H1 (cell line): Measurements from ENCODE around the gene IQCH. TPM values are rescaled to one million over a fixed set of nuclear protein-coding genes. Genes with fewer than 3 reads are reported as not detected.

ENCODE experiments used
- CTCF ChIA-PET: fragments of 300-600 bp; sonication (Branson Sonifier 250); formaldehyde crosslinking; loops from one replicate; lab custom pipeline; 2021; ENCODE audit not compliant: partially characterized antibody; lab: Charles Lee
- POLR2A ChIA-PET: fragments of 300-600 bp; sonication (Branson Sonifier 250); formaldehyde crosslinking; loops from one replicate; lab custom pipeline; 2021; ENCODE audit warnings: inconsistent platforms; ENCODE audit not compliant: partially characterized antibody; lab: Charles Lee
- DNase-seq, 2 experiments: peaks; one replicate each; pipeline versions ENCODE4 v3.0.0 to v3.0.0-alpha.2; 2010 to 2022; ENCODE audit warnings: low spot score in 2 of 2, low read depth in 1 of 2, mixed read lengths in 1 of 2
- FAIRE-seq: peaks from 2 replicates; lab custom pipeline; 2011; peaks lifted over from hg19 to GRCh38; lab: Jason Lieb, UNC
- H2AFZ ChIP-seq: 2 replicates; pipeline ENCODE4 v1.8.1; 2012; ENCODE audit warnings: low read length, inconsistent platforms
- H2AK5ac ChIP-seq: 2 replicates; pipeline ENCODE4 v1.6.1; 2013; ENCODE audit warnings: low read depth, low read length
- H2BK120ac ChIP-seq: replicated peaks from 2 replicates; pipeline ENCODE3; 2013; ENCODE audit warnings: low read depth, low read length, inconsistent platforms
- H2BK12ac ChIP-seq: 2 replicates; pipeline ENCODE4 v1.6.1; 2013; ENCODE audit warnings: low read depth, low read length
- H2BK15ac ChIP-seq: 2 replicates; pipeline ENCODE4 v1.6.1; 2013; ENCODE audit warnings: low read length
- H2BK20ac ChIP-seq: 2 replicates; pipeline ENCODE4 v1.6.1; 2013; ENCODE audit warnings: low read length
- H2BK5ac ChIP-seq: 2 replicates; pipeline ENCODE4 v1.6.1; 2013; ENCODE audit warnings: low read depth, low read length
- H3K14ac ChIP-seq: 2 replicates; pipeline ENCODE4 v1.6.1; 2013; ENCODE audit warnings: inconsistent platforms; ENCODE audit not compliant: insufficient read length
- H3K18ac ChIP-seq: 2 replicates; pipeline ENCODE4 v1.6.1; 2013; ENCODE audit warnings: low read length; ENCODE audit errors: extremely low read depth
- H3K23ac ChIP-seq: 2 replicates; pipeline ENCODE4 v1.6.1; 2013; ENCODE audit warnings: inconsistent platforms; ENCODE audit not compliant: insufficient read length
- H3K23me2 ChIP-seq: 2 replicates; pipeline ENCODE4 v1.6.1; 2013; ENCODE audit warnings: low read depth, low read length
- H3K27ac ChIP-seq: 2 replicates; pipeline ENCODE4 v1.6.1; 2011; ENCODE audit warnings: low read depth, low read length, inconsistent platforms
- H3K27me3 ChIP-seq, 4 experiments: replicated peaks in 1 of 4; 1 replicate in 1 of 4; 2 replicates in 3 of 4; pipeline versions ENCODE4 v1.6.1 to v1.8.1; 2011 to 2013; ENCODE audit warnings: low read length in 3 of 4, mild to moderate bottlenecking in 3 of 4, inconsistent platforms in 2 of 4, mixed read lengths in 2 of 4, moderate library complexity in 1 of 4; ENCODE audit not compliant: control insufficient read depth in 3 of 4, insufficient read depth in 3 of 4; ENCODE audit errors: extremely low read depth in 1 of 4
- H3K36me3 ChIP-seq, 4 experiments: 2 replicates each; pipeline versions ENCODE4 v1.6.1 to v1.8.1; 2011 to 2013; ENCODE audit warnings: mild to moderate bottlenecking in 4 of 4, low read length in 3 of 4, moderate library complexity in 2 of 4, control low read depth in 1 of 4, inconsistent platforms in 1 of 4; ENCODE audit not compliant: insufficient read depth in 4 of 4, control insufficient read depth in 2 of 4
- H3K4ac ChIP-seq: replicated peaks from 2 replicates; pipeline ENCODE3; 2013; ENCODE audit warnings: low read length, low read depth, mixed read lengths, inconsistent platforms; ENCODE audit not compliant: insufficient read length
- H3K4me1 ChIP-seq, 4 experiments: replicated peaks in 1 of 4; 1 replicate in 1 of 4; 2 replicates in 3 of 4; pipeline versions ENCODE4 v1.6.1 to v1.8.1; 2011 to 2013; ENCODE audit warnings: low read length in 3 of 4, inconsistent platforms in 2 of 4, mixed read lengths in 1 of 4; ENCODE audit not compliant: insufficient read depth in 4 of 4, control insufficient read depth in 3 of 4
- H3K4me2 ChIP-seq, 2 experiments: 2 replicates each; pipeline versions ENCODE4 v1.6.1 to v1.8.1; 2011 to 2013; ENCODE audit warnings: low read depth in 2 of 2, low read length in 2 of 2, control low read depth in 1 of 2, inconsistent platforms in 1 of 2, mild to moderate bottlenecking in 1 of 2; ENCODE audit not compliant: insufficient read depth in 1 of 2
- H3K4me3 ChIP-seq, 4 experiments: fragments of 200-600, 300-600 bp in 1 of 4; sonication (generic), shearing (Covaris generic), sonication (Bioruptor Twin) in 1 of 4; 2 replicates each; pipeline versions ENCODE4 v1.5.1 to v1.8.1; 2011 to 2016; ENCODE audit warnings: low read length in 4 of 4, low read depth in 3 of 4, control low read depth in 2 of 4, inconsistent platforms in 2 of 4, mild to moderate bottlenecking in 2 of 4, mixed read lengths in 1 of 4, moderate library complexity in 1 of 4; ENCODE audit not compliant: insufficient read depth in 2 of 4; ENCODE audit errors: extremely low read depth in 1 of 4
- H3K56ac ChIP-seq: replicated peaks from 2 replicates; pipeline ENCODE3; 2013; ENCODE audit warnings: low read depth, mild to moderate bottlenecking, mixed read lengths, low read length, inconsistent platforms; ENCODE audit not compliant: insufficient read length
- H3K79me1 ChIP-seq: 2 replicates; pipeline ENCODE4 v1.6.1; 2013; ENCODE audit warnings: low read depth, low read length, control low read depth
- H3K79me2 ChIP-seq, 2 experiments: 2 replicates each; pipeline versions ENCODE4 v1.6.1 to v1.8.1; 2012 to 2013; ENCODE audit warnings: low read length in 2 of 2, mild to moderate bottlenecking in 2 of 2, inconsistent platforms in 1 of 2; ENCODE audit not compliant: insufficient read depth in 2 of 2, control insufficient read depth in 1 of 2
- H3K9ac ChIP-seq, 4 experiments: replicated peaks in 1 of 4; 1 replicate in 1 of 4; 2 replicates in 3 of 4; pipeline versions ENCODE4 v1.6.1 to v1.8.1; 2011 to 2013; ENCODE audit warnings: low read depth in 3 of 4, low read length in 3 of 4, control low read depth in 2 of 4, mild to moderate bottlenecking in 2 of 4, moderate library complexity in 2 of 4, inconsistent platforms in 1 of 4; ENCODE audit errors: extremely low read depth in 1 of 4
- H3K9me3 ChIP-seq, 2 experiments: 2 replicates each; pipeline versions ENCODE4 v1.6.1 to v1.8.1; 2012 to 2013; ENCODE audit warnings: mild to moderate bottlenecking in 2 of 2, moderate library complexity in 2 of 2, control low read depth in 1 of 2, inconsistent platforms in 1 of 2, low read depth in 1 of 2, low read length in 1 of 2, mixed read lengths in 1 of 2; ENCODE audit not compliant: insufficient read depth in 2 of 2
- H4K20me1 ChIP-seq, 2 experiments: replicated peaks in 1 of 2; 2 replicates each; pipeline versions ENCODE3 to v1.8.1; 2011 to 2013; ENCODE audit warnings: inconsistent platforms in 2 of 2, low read length in 2 of 2, mild to moderate bottlenecking in 1 of 2; ENCODE audit not compliant: insufficient read depth in 2 of 2, control insufficient read depth in 1 of 2
- H4K5ac ChIP-seq: 2 replicates; pipeline ENCODE4 v1.6.1; 2013; ENCODE audit warnings: low read length, low read depth, mixed read lengths, inconsistent platforms; ENCODE audit not compliant: insufficient read length
- H4K8ac ChIP-seq: 2 replicates; pipeline ENCODE4 v1.8.0; 2013; ENCODE audit warnings: mild to moderate bottlenecking, moderate library complexity, low read length, inconsistent platforms; ENCODE audit not compliant: insufficient read depth; ENCODE audit errors: extremely low read depth
- H4K91ac ChIP-seq: replicated peaks from 2 replicates; pipeline ENCODE3; 2013; ENCODE audit warnings: low read length, mixed read lengths, inconsistent platforms; ENCODE audit not compliant: insufficient read length
- CEBPB ChIP-seq: IDR thresholded peaks from 2 replicates; pipeline ENCODE4 v1.6.1; 2012; ENCODE audit warnings: low read depth, low read length
- CHD1 ChIP-seq: IDR thresholded peaks from 2 replicates; pipeline ENCODE4 v1.6.1; 2012; ENCODE audit warnings: low read depth, low read length, improper control_type of control experiment
- CREB1 ChIP-seq: IDR thresholded peaks from 2 replicates; pipeline ENCODE4 v1.6.1; 2012; ENCODE audit warnings: inconsistent platforms
- GTF2F1 ChIP-seq: IDR thresholded peaks from 2 replicates; pipeline ENCODE4 v1.6.1; 2012; ENCODE audit warnings: low read depth, low read length, improper control_type of control experiment, borderline replicate concordance
- JUN ChIP-seq: IDR thresholded peaks from 2 replicates; pipeline ENCODE4 v1.6.1; 2011; ENCODE audit warnings: low read depth, mild to moderate bottlenecking, improper control_type of control experiment, low read length
- JUND ChIP-seq: IDR thresholded peaks from 2 replicates; pipeline ENCODE4 v1.6.1; 2011; ENCODE audit warnings: mild to moderate bottlenecking, improper control_type of control experiment, low read length
- MAFK ChIP-seq: IDR thresholded peaks from 2 replicates; pipeline ENCODE4 v1.6.1; 2012; ENCODE audit warnings: low read depth, mild to moderate bottlenecking, improper control_type of control experiment, low read length
- NANOG ChIP-seq: IDR thresholded peaks from 2 replicates; pipeline ENCODE4 v1.6.1; 2011; ENCODE audit warnings: low read length, low read depth, mild to moderate bottlenecking, inconsistent platforms; ENCODE audit not compliant: insufficient read depth, poor library complexity, severe bottlenecking
- POLR2A ChIP-seq, 2 experiments: IDR thresholded peaks; 1 replicate in 1 of 2; 2 replicates in 1 of 2; pipeline ENCODE4 v1.6.1; 2011; ENCODE audit warnings: low read depth in 2 of 2, low read length in 2 of 2, mild to moderate bottlenecking in 2 of 2; ENCODE audit errors: control extremely low read depth in 1 of 2
- RAD21 ChIP-seq, 2 experiments: IDR thresholded peaks in 1 of 2; conservative IDR thresholded peaks in 1 of 2; 2 replicates each; pipeline ENCODE4 v1.6.1; 2011; ENCODE audit warnings: low read depth in 2 of 2, low read length in 2 of 2, improper control_type of control experiment in 1 of 2, inconsistent platforms in 1 of 2, mild to moderate bottlenecking in 1 of 2, moderate library complexity in 1 of 2
- SP1 ChIP-seq: IDR thresholded peaks from 2 replicates; pipeline ENCODE4 v1.6.1; 2011; ENCODE audit warnings: low read depth, low read length
- SP4 ChIP-seq: IDR thresholded peaks from 2 replicates; pipeline ENCODE4 v1.6.1; 2012; ENCODE audit warnings: low read length, inconsistent platforms
- SUZ12 ChIP-seq: fragments of 200-600 bp; sonication (generic); IDR thresholded peaks from 2 replicates; pipeline ENCODE4 v1.6.1; 2012; ENCODE audit warnings: mild to moderate bottlenecking, inconsistent platforms, low read length, moderate library complexity, mixed read lengths
- TAF1 ChIP-seq: IDR thresholded peaks from 2 replicates; pipeline ENCODE4 v1.6.1; 2011; ENCODE audit warnings: mild to moderate bottlenecking, low read depth, low read length
- TAF7 ChIP-seq: optimal IDR thresholded peaks from 2 replicates; pipeline ENCODE3; 2011; ENCODE audit warnings: low read depth, mild to moderate bottlenecking, inconsistent platforms, low read length, moderate library complexity, borderline replicate concordance
- YY1 ChIP-seq: IDR thresholded peaks from 2 replicates; pipeline ENCODE4 v1.6.1; 2011; ENCODE audit warnings: low read depth, mild to moderate bottlenecking, low read length
- WGBS, 2 experiments: shearing (Covaris generic) in 1 of 2; methylation state at CpG; one replicate each; pipeline versions ENCODE4 v1.1.6 to v1.1.7; 2013 to 2015; ENCODE audit warnings: low lambda C conversion rate in 2 of 2, mixed read lengths in 2 of 2, inconsistent platforms in 1 of 2, low coverage in 1 of 2, missing lambda C conversion rate in 1 of 2; ENCODE audit not compliant: insufficient replicate concordance in 2 of 2, insufficient coverage in 1 of 2, insufficient read length in 1 of 2; ENCODE audit errors: extremely low coverage in 1 of 2, missing lambda C conversion rate in 1 of 2; 5-methylcytosine and 5-hydroxymethylcytosine counted together
- polyA plus RNA-seq, 7 experiments: library from polyadenylated mRNA; depleted of rRNA in 3 of 7; stranded (reverse) in 5 of 7; unstranded in 2 of 7; fragments of >200 nt in 5 of 7; fragments of 200-250 nt in 2 of 7; gene quantifications; 1 replicate in 5 of 7; 2 replicates in 1 of 7; 4 replicates in 1 of 7; pipeline versions ENCODE4 v1.2.1 to v1.2.3, GENCODE V29; 2011 to 2013; ENCODE audit warnings: missing spikeins in 2 of 7, mixed read lengths in 2 of 7
- total RNA-seq: library from RNA; stranded (reverse); fragmentation: NEBNext Ultra II Directional; extraction: Animal tissue kit (Norgen Biotek cat#: 25700); gene quantifications from 2 replicates; pipeline ENCODE4 v1.2.1, GENCODE V29; 2021

The IQCH gene
- total and polyA plus RNA-seq, 2 of the 8 experiments (the other 6 are each of a cell fraction or from before 2014, with no cell fraction given): 0.60 to 1.9 TPM

- Histone ChIP-seq H3K36me3 (no peaks in the 10 kb centered on the region), H3K23ac (no peak overlapping the region), H3K27me3 (no peaks in the 10 kb centered on the region), H3K14ac (no peak overlapping the region), H2AK5ac (no peak overlapping the region), H2AFZ (no peak overlapping the region), H2BK120ac (no peak overlapping the region), H4K91ac (no peak overlapping the region), H4K8ac (no peak overlapping the region), H3K27ac (no peak overlapping the region), H3K4me1 (peaks cover 0 to 8% (median 3%) of the 10 kb centered on the region in 4 experiments; a peak in 4 of 7 replicates), H2BK12ac (no peak overlapping the region), H4K5ac (no peak overlapping the region), H3K56ac (no peak overlapping the region), H3K23me2 (no peaks in the 10 kb centered on the region; the same call in 1 of the 2 replicates), H3K4me3 (no peak overlapping the region), H2BK5ac (no peak overlapping the region), H4K20me1 (peaks cover 2% of the 10 kb centered on the region in 2 experiments), H3K18ac (no peak overlapping the region), H3K79me1 (no peaks in the 10 kb centered on the region; the same call in none of the 2 replicates), H2BK15ac (no peak overlapping the region), H3K9me3 (no peaks in the 10 kb centered on the region), H3K4ac (no peak overlapping the region), H3K4me2 (no peak overlapping the region), H2BK20ac (no peak overlapping the region), H3K9ac (no peak overlapping the region), H3K79me2 (peaks cover 0 to 81% of the 10 kb centered on the region in 2 experiments; a peak in 2 of 4 replicates)
- no peak for DNase-seq
- POLR2A ChIA-PET: no interaction called here
- CTCF ChIA-PET: no interaction called here
- WGBS, 2 experiments: 85% methylated on average over 3 of the region's 3 CpGs; no CpG with 5 or more reads in 1 of the 2 experiments
- no peak for FAIRE-seq
- TF ChIP-seq CREB1 (no peak), POLR2A (IDR thresholded peaks at IDR 0.05; ENCODE audit: control extremely low read depth in 1 of 2, low read depth in 2 of 2, low read length in 2 of 2) (no peak), SP4 (no peak), TAF7 (no peak), MAFK (no peak), JUND (no peak), GTF2F1 (no peak), NANOG (no peak), CEBPB (no peak), SP1 (no peak), CHD1 (no peak), JUN (no peak), TAF1 (no peak), SUZ12 (no peak), RAD21 (IDR thresholded peaks at IDR 0.05 in 1 of 2, conservative IDR thresholded peaks at IDR 0.05 in 1 of 2; ENCODE audit: low read depth in 2 of 2, low read length in 2 of 2) (no peak), YY1 (no peak)
Measured at GRCh38 chr15:67244971-67245478, 9.6 kb upstream of the IQCH start.
